ENCODE results near the gene STPG4.

GRCh38 chr2:47198985-47199451, 43.9 kb upstream of the STPG4 start:
- no peak for TF ChIP-seq CTCF (IDR thresholded peaks at IDR 0.05)
- TF ChIP-seq POLR2AphosphoS5 (IDR thresholded peaks at IDR 0.05): no peak
- no peak for TF ChIP-seq POLR2A (IDR thresholded peaks at IDR 0.05)

All from breast epithelium (tissue), 3 donors.